ENCODE measurements around the gene ARRDC5. TPM values are rescaled to one million over a fixed set of nuclear protein-coding genes. Genes with fewer than 3 reads are reported as not detected.

ARRDC5 gene
- total and polyA plus RNA-seq, 2 of the 13 experiments (the other 11 are each of a cell fraction or from before 2014, with no cell fraction given): not detected

GRCh38 chr19:4866595-4867424 is 35.9 kb downstream of the ARRDC5 start (continued):
- no peak for TF ChIP-seq HOXA5 (CRISPR knock-in tag; IDR thresholded peaks at IDR 0.05)
- no peak for TF ChIP-seq ATF3 (CRISPR knock-in tag; IDR thresholded peaks at IDR 0.05)
- no peak for TF ChIP-seq ZNF512B (CRISPR knock-in tag; IDR thresholded peaks at IDR 0.05; ENCODE audit: borderline replicate concordance)
- TF ChIP-seq SMAD3 (CRISPR knock-in tag; IDR thresholded peaks at IDR 0.05): no peak
- no peak for TF ChIP-seq ZNF205 (CRISPR knock-in tag; IDR thresholded peaks at IDR 0.05)
- peak; percentile 15; the same call in 1 of the 2 replicates for TF ChIP-seq TBX2 (CRISPR knock-in tag; IDR thresholded peaks at IDR 0.05; ENCODE audit: borderline replicate concordance)
- TF ChIP-seq ZNF382 (CRISPR knock-in tag; IDR thresholded peaks at IDR 0.05; ENCODE audit: borderline replicate concordance): no peak
- no peak for TF ChIP-seq ZBTB49 (CRISPR knock-in tag; IDR thresholded peaks at IDR 0.05; ENCODE audit: borderline replicate concordance)
- TF ChIP-seq ERF (CRISPR knock-in tag; IDR thresholded peaks at IDR 0.05): peak; percentile 19; the same call in 1 of the 2 replicates
- TF ChIP-seq ZNF12 (CRISPR knock-in tag; IDR thresholded peaks at IDR 0.05): no peak
- no peak for TF ChIP-seq TBL1XR1 (IDR thresholded peaks at IDR 0.05; ENCODE audit: borderline replicate concordance, low read length, partially characterized antibody)
- TF ChIP-seq RXRA (CRISPR knock-in tag; IDR thresholded peaks at IDR 0.05): peak; percentile 88; the same call in 1 of the 2 replicates
- no peak for TF ChIP-seq TRIM24 (CRISPR knock-in tag; IDR thresholded peaks at IDR 0.05)
- TF ChIP-seq ZNF784 (CRISPR knock-in tag; IDR thresholded peaks at IDR 0.05; ENCODE audit: borderline replicate concordance): 0 out of 2 replicates have a peak, but pooled peaks have one; percentile 37
- 0 out of 2 replicates have a peak, but pooled peaks have one; percentile 31 for TF ChIP-seq PRDM10 (CRISPR knock-in tag; IDR thresholded peaks at IDR 0.05; ENCODE audit: low read depth)
- TF ChIP-seq ZNF7 (CRISPR knock-in tag; IDR thresholded peaks at IDR 0.05): no peak
- TF ChIP-seq TOE1 (CRISPR knock-in tag; IDR thresholded peaks at IDR 0.05): no peak
- TF ChIP-seq ZNF772 (CRISPR knock-in tag; IDR thresholded peaks at IDR 0.05): 0 out of 2 replicates have a peak, but pooled peaks have one; percentile 42
- peak; percentile 48 for TF ChIP-seq NR2F6 (IDR thresholded peaks at IDR 0.05)
- TF ChIP-seq NR2F6 (CRISPR knock-in tag; IDR thresholded peaks at IDR 0.05): peak; percentile 45; the same call in 1 of the 2 replicates
